ENCODE data around the gene INTS13. TPM values are rescaled to one million over a fixed set of nuclear protein-coding genes. Genes with fewer than 3 reads are reported as not detected.

INTS13 gene
- total RNA-seq, 1 experiment from 2014 or later, result 61.8 TPM

- Histone ChIP-seq H3K4me3 (ENCODE audit: low read length) (no peak overlapping the region), H3K27me3 (ENCODE audit: low read length) (no peaks in the 10 kb centered on the region), H3K4me2 (ENCODE audit: low read length) (no peak overlapping the region), H4K20me1 (ENCODE audit: low read length) (no peaks in the 10 kb centered on the region), H3K79me2 (ENCODE audit: low read length) (no peaks in the 10 kb centered on the region), H3K9me3 (ENCODE audit: low read length) (no peaks in the 10 kb centered on the region), H3K27ac (ENCODE audit: low read length) (no peak overlapping the region), H2AFZ (ENCODE audit: low read length) (no peak overlapping the region), H3K9ac (ENCODE audit: low read length) (no peak overlapping the region), H3K36me3 (ENCODE audit: low read depth, low read length) (no peaks in the 10 kb centered on the region), H3F3A (ENCODE audit: low read length, unreplicated experiment) (no peaks in the 10 kb centered on the region), H3K9me2 (replicated peaks; ENCODE audit: low read length) (no peaks in the 10 kb centered on the region), H3K4me1 (ENCODE audit: insufficient read depth, low read length) (peaks cover 3% of the 10 kb centered on the region; the same call in 1 of the 2 replicates)
- ATAC-seq (no peak), DNase-seq (no peak)
- intact Hi-C loops (cut with micrococcal nuclease), result loop anchor here (10.0 kb wide), 1 partner anchor 424 kb away; no protein-coding TSS in a partner anchor
- TF ChIP-seq EZH2 (IDR thresholded peaks at IDR 0.05; ENCODE audit: low read length, unreplicated experiment) (no peak), EZH2phosphoT487 (IDR thresholded peaks at IDR 0.05; ENCODE audit: borderline replicate concordance, low read length) (no peak)
- TF ChIP-seq, protein P1, sequence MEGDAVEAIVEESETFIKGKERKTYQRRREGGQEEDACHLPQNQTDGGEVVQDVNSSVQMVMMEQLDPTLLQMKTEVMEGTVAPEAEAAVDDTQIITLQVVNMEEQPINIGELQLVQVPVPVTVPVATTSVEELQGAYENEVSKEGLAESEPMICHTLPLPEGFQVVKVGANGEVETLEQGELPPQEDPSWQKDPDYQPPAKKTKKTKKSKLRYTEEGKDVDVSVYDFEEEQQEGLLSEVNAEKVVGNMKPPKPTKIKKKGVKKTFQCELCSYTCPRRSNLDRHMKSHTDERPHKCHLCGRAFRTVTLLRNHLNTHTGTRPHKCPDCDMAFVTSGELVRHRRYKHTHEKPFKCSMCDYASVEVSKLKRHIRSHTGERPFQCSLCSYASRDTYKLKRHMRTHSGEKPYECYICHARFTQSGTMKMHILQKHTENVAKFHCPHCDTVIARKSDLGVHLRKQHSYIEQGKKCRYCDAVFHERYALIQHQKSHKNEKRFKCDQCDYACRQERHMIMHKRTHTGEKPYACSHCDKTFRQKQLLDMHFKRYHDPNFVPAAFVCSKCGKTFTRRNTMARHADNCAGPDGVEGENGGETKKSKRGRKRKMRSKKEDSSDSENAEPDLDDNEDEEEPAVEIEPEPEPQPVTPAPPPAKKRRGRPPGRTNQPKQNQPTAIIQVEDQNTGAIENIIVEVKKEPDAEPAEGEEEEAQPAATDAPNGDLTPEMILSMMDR (conservative IDR thresholded peaks at IDR 0.05; ENCODE audit: low read depth, low read length), result no peak
- BruUV-seq (replicated peaks), result no TSS peak
- POLR2A ChIA-PET (ENCODE audit: unreplicated experiment), result no interaction called here
- CTCF ChIA-PET, result no interaction called here
These were observed 57.2 kb downstream of the INTS13 start for GRCh38 chr12:26880625-26881024.

- Histone ChIP-seq H3K9me2 (replicated peaks; ENCODE audit: low read length) (no peaks in the 10 kb centered on the region), H3K9me3 (ENCODE audit: low read length) (no peaks in the 10 kb centered on the region), H3K9ac (ENCODE audit: low read length) (no peak overlapping the region), H3K4me3 (ENCODE audit: low read length) (no peak overlapping the region), H3K27ac (ENCODE audit: low read length) (no peak overlapping the region), H2AFZ (ENCODE audit: low read length) (no peak overlapping the region), H3K27me3 (ENCODE audit: low read length) (no peaks in the 10 kb centered on the region), H3K4me1 (ENCODE audit: insufficient read depth, low read length) (no peaks in the 10 kb centered on the region), H3K79me2 (ENCODE audit: low read length) (no peaks in the 10 kb centered on the region), H3K4me2 (ENCODE audit: low read length) (no peak overlapping the region), H3F3A (ENCODE audit: low read length, unreplicated experiment) (no peaks in the 10 kb centered on the region), H4K20me1 (ENCODE audit: low read length) (no peaks in the 10 kb centered on the region), H3K36me3 (ENCODE audit: low read depth, low read length) (no peaks in the 10 kb centered on the region)
- ChIA-PET POLR2A (ENCODE audit: unreplicated experiment) (no interaction called here), CTCF (no interaction called here)
- intact Hi-C loops (cut with micrococcal nuclease), result no loop called here
- ATAC-seq (peak; percentile 71), DNase-seq (no peak)
- BruUV-seq (replicated peaks), result no TSS peak
- TF ChIP-seq EZH2phosphoT487 (IDR thresholded peaks at IDR 0.05; ENCODE audit: borderline replicate concordance, low read length) (no peak), EZH2 (IDR thresholded peaks at IDR 0.05; ENCODE audit: low read length, unreplicated experiment) (no peak)
- TF ChIP-seq, protein P1 (conservative IDR thresholded peaks at IDR 0.05; ENCODE audit: low read depth, low read length), result no peak
These were observed 59.1 kb downstream of the INTS13 start for GRCh38 chr12:26878661-26879119.

DNA sequence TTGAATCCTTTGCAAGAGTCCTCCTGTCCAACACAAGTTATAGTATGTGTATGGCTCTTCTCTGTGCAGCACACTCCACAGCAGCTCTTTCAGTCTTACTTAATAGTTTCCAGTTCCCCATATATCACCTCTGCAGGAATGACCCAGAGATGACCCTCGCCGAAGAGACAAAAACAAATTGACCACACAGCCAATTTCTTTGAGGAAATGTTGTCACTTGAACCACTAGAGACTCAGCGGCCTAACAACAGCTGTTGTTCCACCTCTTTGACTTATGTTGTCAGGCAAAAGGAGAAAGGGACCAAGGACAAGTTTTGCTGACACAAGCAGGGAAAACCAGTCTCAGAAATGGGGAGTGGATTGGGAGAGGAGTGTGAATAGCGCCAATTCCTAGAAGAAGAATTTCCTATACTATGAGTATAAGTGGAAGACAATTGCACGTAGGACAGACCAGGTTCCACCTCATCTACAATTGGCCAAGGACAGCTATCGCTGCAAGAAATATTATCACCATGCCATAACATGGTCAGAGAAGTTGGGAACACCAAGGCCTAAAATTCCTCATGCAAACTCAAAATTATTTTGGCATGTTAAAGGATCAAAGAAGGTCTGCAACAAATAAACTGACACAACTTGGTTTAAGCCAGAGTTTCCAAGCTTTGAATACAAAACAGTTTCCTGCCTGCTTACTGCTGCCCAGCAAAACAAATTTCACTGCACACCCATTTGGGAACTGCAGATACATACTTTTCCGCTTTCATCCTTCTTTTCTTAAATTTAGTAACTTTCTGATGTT lies 63.1 kb downstream of the INTS13 start:
- Histone ChIP-seq H3F3A (ENCODE audit: low read length, unreplicated experiment) (no peaks in the 10 kb centered on the region), H3K9me2 (replicated peaks; ENCODE audit: low read length) (no peaks in the 10 kb centered on the region), H3K27me3 (ENCODE audit: low read length) (no peaks in the 10 kb centered on the region), H3K4me1 (ENCODE audit: insufficient read depth, low read length) (peaks cover 13% of the 10 kb centered on the region), H3K27ac (ENCODE audit: low read length) (no peak overlapping the region), H2AFZ (ENCODE audit: low read length) (no peak overlapping the region), H3K9ac (ENCODE audit: low read length) (no peak overlapping the region), H3K79me2 (ENCODE audit: low read length) (no peaks in the 10 kb centered on the region), H3K36me3 (ENCODE audit: low read depth, low read length) (no peaks in the 10 kb centered on the region), H4K20me1 (ENCODE audit: low read length) (no peaks in the 10 kb centered on the region), H3K9me3 (ENCODE audit: low read length) (no peaks in the 10 kb centered on the region), H3K4me2 (ENCODE audit: low read length) (no peak overlapping the region), H3K4me3 (ENCODE audit: low read length) (no peak overlapping the region)
- TF ChIP-seq, protein P1 (conservative IDR thresholded peaks at IDR 0.05; ENCODE audit: low read depth, low read length), result no peak
- TF ChIP-seq EZH2 (IDR thresholded peaks at IDR 0.05; ENCODE audit: low read length, unreplicated experiment), result no peak
- no peak for TF ChIP-seq EZH2phosphoT487 (IDR thresholded peaks at IDR 0.05; ENCODE audit: borderline replicate concordance, low read length)
- BruUV-seq (replicated peaks), result no TSS peak
- DNase-seq, result no peak
- intact Hi-C loops (cut with micrococcal nuclease), result no loop called here
- no peak for ATAC-seq
- ChIA-PET CTCF (no interaction called here), POLR2A (ENCODE audit: unreplicated experiment) (no interaction called here)
